Measurements from ENCODE around the gene ARHGEF18. TPM values are rescaled to one million over a fixed set of nuclear protein-coding genes. Genes with fewer than 3 reads are reported as not detected.

ARHGEF18 gene
- total and polyA plus RNA-seq, 2 experiments from 2014 or later: 12.3 to 31.9 TPM

GRCh38 chr19:7351861-7352260, 3.1 kb downstream of the ARHGEF18 start:
- DNase-seq (ENCODE audit: low read depth in 1 of 2, low spot score in 1 of 2): no peak
- Histone ChIP-seq H3K27me3 (no peaks in the 10 kb centered on the region), H3K4me1 (ENCODE audit: low read depth) (no peaks in the 10 kb centered on the region), H3K4me3 (no peak overlapping the region), H3K27ac (no peak overlapping the region), H3K9me3 (ENCODE audit: low read depth) (no peaks in the 10 kb centered on the region), H3K36me3 (no peaks in the 10 kb centered on the region)
- TF ChIP-seq CTCF (IDR thresholded peaks at IDR 0.05; ENCODE audit: low read depth, low read length): no peak

GRCh38 chr19:7355151-7355820, 6.5 kb downstream of the ARHGEF18 start:
- Histone ChIP-seq H3K4me1 (ENCODE audit: low read depth) (no peaks in the 10 kb centered on the region), H3K27me3 (no peaks in the 10 kb centered on the region), H3K9me3 (ENCODE audit: low read depth) (no peaks in the 10 kb centered on the region), H3K27ac (no peak overlapping the region), H3K4me3 (no peak overlapping the region), H3K36me3 (no peaks in the 10 kb centered on the region)
- DNase-seq (ENCODE audit: low read depth in 1 of 2, low spot score in 1 of 2): peak in 1 of 2 donors; percentile 51
- no peak for TF ChIP-seq CTCF (IDR thresholded peaks at IDR 0.05; ENCODE audit: low read depth, low read length)

GRCh38 chr19:7355871-7356270, 7.1 kb downstream of the ARHGEF18 start:
- no peak for DNase-seq (ENCODE audit: low read depth in 1 of 2, low spot score in 1 of 2)
- H3K9me3 ChIP-seq (ENCODE audit: low read depth): no peaks in the 10 kb centered on the region
- H3K36me3 ChIP-seq: no peaks in the 10 kb centered on the region
- TF ChIP-seq CTCF (IDR thresholded peaks at IDR 0.05; ENCODE audit: low read depth, low read length): no peak
- H3K27ac ChIP-seq: no peak overlapping the region
- no peaks in the 10 kb centered on the region for H3K4me1 ChIP-seq (ENCODE audit: low read depth)
- H3K27me3 ChIP-seq: no peaks in the 10 kb centered on the region
- no peak overlapping the region for H3K4me3 ChIP-seq

- H3K4me1 ChIP-seq (ENCODE audit: low read depth): no peaks in the 10 kb centered on the region
- no peak overlapping the region for H3K4me3 ChIP-seq
- no peak overlapping the region for H3K27ac ChIP-seq
- H3K27me3 ChIP-seq: no peaks in the 10 kb centered on the region
- H3K9me3 ChIP-seq (ENCODE audit: low read depth): no peaks in the 10 kb centered on the region
- no peak for DNase-seq (ENCODE audit: low read depth in 1 of 2, low spot score in 1 of 2)
- no peaks in the 10 kb centered on the region for H3K36me3 ChIP-seq
- TF ChIP-seq CTCF (IDR thresholded peaks at IDR 0.05; ENCODE audit: low read depth, low read length): no peak
These were observed 8.3 kb downstream of the ARHGEF18 start for GRCh38 chr19:7356899-7357627.

GRCh38 chr19:7358102-7358597, 9.4 kb downstream of the ARHGEF18 start:
- no peaks in the 10 kb centered on the region for H3K9me3 ChIP-seq (ENCODE audit: low read depth)
- no peaks in the 10 kb centered on the region for H3K4me1 ChIP-seq (ENCODE audit: low read depth)
- H3K27me3 ChIP-seq: no peaks in the 10 kb centered on the region
- no peaks in the 10 kb centered on the region for H3K36me3 ChIP-seq
- TF ChIP-seq CTCF (IDR thresholded peaks at IDR 0.05; ENCODE audit: low read depth, low read length): no peak
- H3K27ac ChIP-seq: no peak overlapping the region
- no peak overlapping the region for H3K4me3 ChIP-seq
- DNase-seq (ENCODE audit: low read depth in 1 of 2, low spot score in 1 of 2): no peak
